Osteocyte (in vitro differentiated cells): ENCODE results near the gene AKIRIN2. TPM values are rescaled to one million over a fixed set of nuclear protein-coding genes. Genes with fewer than 3 reads are reported as not detected.
A peak's percentile ranks its signal among the peaks of the same experiment; 100 is the strongest.
"Not testable (repeated sequence)": the region's sequence is repeated elsewhere in the genome, so short reads cannot be mapped to it uniquely, and the experiment has no call there.

Experiments used
- DNase-seq: peaks from one replicate; pipeline ENCODE4 v3.0.0; 2021; ENCODE audit warnings: mixed read lengths; ENCODE audit not compliant: unreplicated experiment; ENCODE audit errors: extremely low spot score
- H3K27ac Mint-ChIP-seq: one replicate; pipeline ENCODE4 v1.8.0; 2021; ENCODE audit warnings: mild to moderate bottlenecking, mixed read lengths; ENCODE audit not compliant: unreplicated experiment
- H3K27me3 Mint-ChIP-seq: one replicate; pipeline ENCODE4 v1.8.0; 2021; ENCODE audit warnings: mixed read lengths; ENCODE audit not compliant: unreplicated experiment
- H3K36me3 Mint-ChIP-seq: one replicate; pipeline ENCODE4 v1.8.0; 2021; ENCODE audit warnings: mixed read lengths; ENCODE audit not compliant: unreplicated experiment
- H3K4me1 Mint-ChIP-seq: one replicate; pipeline ENCODE4 v1.8.0; 2021; ENCODE audit warnings: mixed read lengths; ENCODE audit not compliant: unreplicated experiment
- H3K4me3 Mint-ChIP-seq: one replicate; pipeline ENCODE4 v1.8.0; 2021; ENCODE audit warnings: mild to moderate bottlenecking, moderate library complexity, mixed read lengths; ENCODE audit not compliant: unreplicated experiment
- H3K9me3 Mint-ChIP-seq: one replicate; pipeline ENCODE4 v1.8.0; 2021; ENCODE audit warnings: mixed read lengths; ENCODE audit not compliant: unreplicated experiment
- CTCF ChIP-seq: fragments of 200-600 bp; sonication (generic); IDR thresholded peaks from 2 replicates; pipeline ENCODE4 v1.5.0; 2021; ENCODE audit warnings: antibody characterized with exemption, mild to moderate bottlenecking, moderate library complexity
- total RNA-seq: library from RNA; stranded (reverse); gene quantifications from 2 replicates; pipeline ENCODE4 v1.2.1, GENCODE V29; 2021

The AKIRIN2 gene
- total RNA-seq, 1 donor from 2014 or later: 68.1 TPM

GRCh38 chr6:87718662-87719433, 16.8 kb upstream of the AKIRIN2 start:
- H3K27me3 Mint-ChIP-seq: no peaks in the 10 kb centered on the region
- no peaks in the 10 kb centered on the region for H3K9me3 Mint-ChIP-seq
- no peak for TF ChIP-seq CTCF
- peaks cover 21% of the 10 kb centered on the region for H3K4me1 Mint-ChIP-seq
- H3K36me3 Mint-ChIP-seq: no peaks in the 10 kb centered on the region
- no peak overlapping the region for H3K27ac Mint-ChIP-seq
- no peak for DNase-seq
- no peak overlapping the region for H3K4me3 Mint-ChIP-seq

- no peak overlapping the region for H3K27ac Mint-ChIP-seq
- DNase-seq: no peak
- no peaks in the 10 kb centered on the region for H3K36me3 Mint-ChIP-seq
- peaks cover 6% of the 10 kb centered on the region for H3K4me1 Mint-ChIP-seq
- no peaks in the 10 kb centered on the region for H3K27me3 Mint-ChIP-seq
- H3K9me3 Mint-ChIP-seq: no peaks in the 10 kb centered on the region
- no peak for TF ChIP-seq CTCF
- H3K4me3 Mint-ChIP-seq: no peak overlapping the region
These were observed 15.0 kb upstream of the AKIRIN2 start for GRCh38 chr6:87716928-87717614.

- DNase-seq: no peak
- no peak for TF ChIP-seq CTCF
- Mint-ChIP-seq H3K9me3 (no peaks in the 10 kb centered on the region), H3K27me3 (no peaks in the 10 kb centered on the region), H3K4me3 (no peak overlapping the region), H3K27ac (peak overlapping the region; percentile 28), H3K4me1 (peaks cover 6% of the 10 kb centered on the region), H3K36me3 (no peaks in the 10 kb centered on the region)
These were observed 12.2 kb upstream of the AKIRIN2 start for GRCh38 chr6:87714093-87714842.

- not testable (repeated sequence) for H3K27ac Mint-ChIP-seq, H3K36me3 Mint-ChIP-seq, DNase-seq, H3K4me1 Mint-ChIP-seq, H3K27me3 Mint-ChIP-seq, H3K4me3 Mint-ChIP-seq, H3K9me3 Mint-ChIP-seq
These were observed 10.7 kb upstream of the AKIRIN2 start for GRCh38 chr6:87712713-87713112.

GRCh38 chr6:87710090-87710489, 8.1 kb upstream of the AKIRIN2 start:
- Mint-ChIP-seq H3K36me3 (no peaks in the 10 kb centered on the region), H3K27me3 (no peaks in the 10 kb centered on the region), H3K9me3 (no peaks in the 10 kb centered on the region), H3K4me3 (no peak overlapping the region), H3K27ac (no peak overlapping the region), H3K4me1 (peaks cover 17% of the 10 kb centered on the region)
- no peak for DNase-seq
- TF ChIP-seq CTCF: no peak

- peaks cover 11% of the 10 kb centered on the region for H3K4me1 Mint-ChIP-seq
- H3K27me3 Mint-ChIP-seq, H3K27ac Mint-ChIP-seq, H3K4me3 Mint-ChIP-seq, DNase-seq, H3K9me3 Mint-ChIP-seq, H3K36me3 Mint-ChIP-seq: not testable (repeated sequence)
These were observed 6.8 kb upstream of the AKIRIN2 start for GRCh38 chr6:87708581-87709427.
